HEK293 (cell line): ENCODE results near the gene DDX55.
A peak's percentile ranks its signal among the peaks of the same experiment; 100 is the strongest.

ENCODE experiments used
- BCL11A ChIP-seq: fragments of 450-650 bp; formaldehyde crosslinking; IDR thresholded peaks from 2 replicates; pipeline ENCODE4 v1.5.1; 2016; ENCODE audit warnings: low read depth, missing biosample characterization, missing genetic modification characterization
- GLI2 ChIP-seq: fragments of 450-650 bp; formaldehyde crosslinking; IDR thresholded peaks from 2 replicates; pipeline ENCODE4; 2017; ENCODE audit warnings: missing biosample characterization, missing genetic modification characterization, low read depth, borderline replicate concordance
- KLF10 ChIP-seq: fragments of 450-650 bp; IDR thresholded peaks from 2 replicates; pipeline ENCODE4 v1.5.1; 2018; ENCODE audit warnings: missing biosample characterization, mild to moderate bottlenecking, missing genetic modification characterization
- SETDB1 ChIP-seq: IDR thresholded peaks from one replicate; pipeline ENCODE4 v1.6.1; 2017; ENCODE audit warnings: mild to moderate bottlenecking, low read length, moderate library complexity, mixed read lengths; ENCODE audit not compliant: insufficient read length
- WT1 ChIP-seq: fragments of 450-650 bp; formaldehyde crosslinking; IDR thresholded peaks from 2 replicates; pipeline ENCODE4 v1.5.1; 2016; ENCODE audit warnings: missing biosample characterization, missing genetic modification characterization
- ZBTB21 ChIP-seq: fragments of 450-650 bp; formaldehyde crosslinking; IDR thresholded peaks from 2 replicates; pipeline ENCODE4 v1.5.1; 2017; ENCODE audit warnings: missing biosample characterization, missing genetic modification characterization
- ZFP41 ChIP-seq: fragments of 450-650 bp; formaldehyde crosslinking; IDR thresholded peaks from 2 replicates; pipeline ENCODE4 v1.5.1; 2016; ENCODE audit warnings: missing biosample characterization, missing genetic modification characterization, borderline replicate concordance
- ZNF121 ChIP-seq: fragments of 450-650 bp; formaldehyde crosslinking; IDR thresholded peaks from 2 replicates; pipeline ENCODE4 v1.5.1; 2016; ENCODE audit warnings: missing biosample characterization, missing genetic modification characterization
- ZNF140 ChIP-seq: fragments of 450-650 bp; formaldehyde crosslinking; IDR thresholded peaks from 2 replicates; pipeline ENCODE4 v1.5.1; 2016; ENCODE audit warnings: missing biosample characterization, missing genetic modification characterization
- ZNF155 ChIP-seq: fragments of 450-650 bp; formaldehyde crosslinking; IDR thresholded peaks from 2 replicates; pipeline ENCODE4 v1.5.1; 2016; ENCODE audit warnings: missing biosample characterization, missing genetic modification characterization
- ZNF157 ChIP-seq: fragments of 450-650 bp; formaldehyde crosslinking; IDR thresholded peaks from 2 replicates; pipeline ENCODE4 v1.5.1; 2016; ENCODE audit warnings: missing biosample characterization, missing genetic modification characterization
- ZNF19 ChIP-seq: fragments of 450-650 bp; formaldehyde crosslinking; IDR thresholded peaks from 2 replicates; pipeline ENCODE4; 2016; ENCODE audit warnings: missing biosample characterization, missing genetic modification characterization, low read depth
- ZNF239 ChIP-seq: fragments of 450-650 bp; formaldehyde crosslinking; IDR thresholded peaks from 2 replicates; pipeline ENCODE4 v1.5.1; 2016; ENCODE audit warnings: missing biosample characterization, missing genetic modification characterization
- ZNF248 ChIP-seq: fragments of 450-650 bp; formaldehyde crosslinking; IDR thresholded peaks from 2 replicates; pipeline ENCODE4 v1.5.1; 2017; ENCODE audit warnings: missing biosample characterization, missing genetic modification characterization
- ZNF391 ChIP-seq: fragments of 450-650 bp; formaldehyde crosslinking; IDR thresholded peaks from 2 replicates; pipeline ENCODE4 v1.5.1; 2016; ENCODE audit warnings: low read depth, missing biosample characterization, missing genetic modification characterization, borderline replicate concordance
- ZNF394 ChIP-seq: fragments of 450-650 bp; formaldehyde crosslinking; IDR thresholded peaks from 2 replicates; pipeline ENCODE4 v1.5.1; 2016; ENCODE audit warnings: missing biosample characterization, missing genetic modification characterization, mild to moderate bottlenecking, moderate library complexity, borderline replicate concordance
- ZNF426 ChIP-seq: fragments of 450-650 bp; formaldehyde crosslinking; IDR thresholded peaks from 2 replicates; pipeline ENCODE4 v1.5.1; 2017; ENCODE audit warnings: missing biosample characterization, missing genetic modification characterization, mild to moderate bottlenecking, inconsistent platforms, moderate library complexity
- ZNF48 ChIP-seq: fragments of 450-650 bp; formaldehyde crosslinking; IDR thresholded peaks from 2 replicates; pipeline ENCODE4 v1.5.1; 2016; ENCODE audit warnings: missing biosample characterization, missing genetic modification characterization
- ZNF530 ChIP-seq: fragments of 450-650 bp; formaldehyde crosslinking; IDR thresholded peaks from 2 replicates; pipeline ENCODE4 v1.5.1; 2016; ENCODE audit warnings: low read depth, missing biosample characterization, missing genetic modification characterization
- ZNF600 ChIP-seq: fragments of 450-650 bp; formaldehyde crosslinking; IDR thresholded peaks from 2 replicates; pipeline ENCODE4 v1.5.1; 2016; ENCODE audit warnings: missing biosample characterization, missing genetic modification characterization
- ZNF621 ChIP-seq: fragments of 450-650 bp; formaldehyde crosslinking; IDR thresholded peaks from 2 replicates; pipeline ENCODE4 v1.5.1; 2017; ENCODE audit warnings: missing biosample characterization, missing genetic modification characterization
- ZNF623 ChIP-seq: fragments of 450-650 bp; formaldehyde crosslinking; IDR thresholded peaks from 2 replicates; pipeline ENCODE4 v1.5.1; 2016; ENCODE audit warnings: missing biosample characterization, missing genetic modification characterization
- TF ChIP-seq, protein P1 (sequence below): fragments of 450-650 bp; formaldehyde crosslinking; IDR thresholded peaks from 2 replicates; pipeline ENCODE4 v1.5.1; 2016; ENCODE audit warnings: missing biosample characterization, missing genetic modification characterization
- TF ChIP-seq, protein P2 (sequence below): fragments of 450-650 bp; formaldehyde crosslinking; IDR thresholded peaks from 2 replicates; pipeline ENCODE4 v1.5.1; 2016; ENCODE audit warnings: missing biosample characterization, missing genetic modification characterization
- TF ChIP-seq, protein P3 (sequence below): fragments of 450-650 bp; formaldehyde crosslinking; IDR thresholded peaks from 2 replicates; pipeline ENCODE4 v1.5.1; 2016; ENCODE audit warnings: missing biosample characterization, missing genetic modification characterization
- TF ChIP-seq, protein P4 (sequence below): fragments of 450-650 bp; formaldehyde crosslinking; IDR thresholded peaks from 2 replicates; pipeline ENCODE4 v1.5.1; 2017; ENCODE audit warnings: missing biosample characterization, missing genetic modification characterization
- TF ChIP-seq, protein P5 (sequence below): fragments of 450-650 bp; formaldehyde crosslinking; IDR thresholded peaks from 2 replicates; pipeline ENCODE4 v1.5.1; 2016; ENCODE audit warnings: missing biosample characterization, missing genetic modification characterization
- TF ChIP-seq, protein P6 (sequence below): fragments of 450-650 bp; formaldehyde crosslinking; IDR thresholded peaks from 2 replicates; pipeline ENCODE4 v1.5.1; 2016; ENCODE audit warnings: missing biosample characterization, missing genetic modification characterization

DDX55 gene

DNA sequence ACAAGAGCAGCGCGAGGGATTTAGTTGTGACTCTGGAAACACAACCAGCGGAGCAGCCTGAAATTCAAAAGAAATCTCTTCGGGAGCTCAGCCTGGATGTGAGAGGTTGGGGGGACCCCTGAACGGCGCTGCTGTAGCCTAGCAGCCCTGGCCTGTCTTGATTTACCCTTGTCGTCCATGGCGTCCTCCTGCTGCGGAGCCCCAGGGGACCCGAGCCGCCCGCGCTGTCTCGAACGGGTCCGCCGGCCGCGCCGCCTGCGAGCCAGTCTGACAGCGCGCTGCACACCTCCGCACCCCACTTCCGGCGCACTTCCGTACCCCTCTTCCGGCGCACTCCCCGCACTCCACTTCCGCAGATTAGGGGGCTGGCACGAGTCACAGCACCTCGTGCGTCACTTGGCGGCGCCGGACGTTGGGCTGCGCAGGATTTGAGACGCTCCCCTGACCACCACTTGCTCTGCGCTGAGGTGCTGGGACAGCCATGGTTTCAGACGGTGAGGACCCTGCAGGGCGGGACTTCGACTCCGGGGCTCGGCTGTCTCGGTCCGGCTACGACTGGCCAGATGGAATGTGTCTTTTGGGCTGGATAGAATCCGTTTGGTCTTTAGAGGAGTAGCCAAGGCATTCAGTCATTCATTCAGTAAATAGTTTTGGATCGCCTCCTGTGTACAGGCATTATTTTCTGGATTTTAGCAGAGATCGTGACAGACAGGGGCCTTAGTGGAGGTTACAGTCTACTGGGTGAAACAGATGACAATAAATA lies 31.7 kb downstream of the DDX55 start, which contains the start of the genes EIF2B1 and GTF2H3 (continued):
- TF ChIP-seq ZNF394 (tag by site-specific recombination) (peak; percentile 32; the same call in 1 of the 2 replicates), GLI2 (no peak), ZNF48 (no peak), ZNF600 (tag by site-specific recombination) (peak; percentile 89), ZNF248 (no peak), ZBTB21 (tag by site-specific recombination) (peak; percentile 87), KLF10 (tag by site-specific recombination) (peak; percentile 74), ZNF121 (tag by site-specific recombination) (no peak), ZNF19 (tag by site-specific recombination) (no peak), ZNF239 (tag by site-specific recombination) (no peak), ZNF391 (tag by site-specific recombination) (no peak; the same call in 1 of the 2 replicates), ZNF155 (no peak), ZNF426 (tag by site-specific recombination) (no peak), WT1 (tag by site-specific recombination) (peak; percentile 61; the same call in 1 of the 2 replicates), ZNF530 (tag by site-specific recombination) (no peak), SETDB1 (no peak), ZNF623 (tag by site-specific recombination) (no peak), ZNF621 (tag by site-specific recombination) (no peak), ZNF157 (tag by site-specific recombination) (no peak), ZFP41 (no peak), ZNF140 (tag by site-specific recombination) (no peak), BCL11A (tag by site-specific recombination) (no peak)
- TF ChIP-seq, protein P1, sequence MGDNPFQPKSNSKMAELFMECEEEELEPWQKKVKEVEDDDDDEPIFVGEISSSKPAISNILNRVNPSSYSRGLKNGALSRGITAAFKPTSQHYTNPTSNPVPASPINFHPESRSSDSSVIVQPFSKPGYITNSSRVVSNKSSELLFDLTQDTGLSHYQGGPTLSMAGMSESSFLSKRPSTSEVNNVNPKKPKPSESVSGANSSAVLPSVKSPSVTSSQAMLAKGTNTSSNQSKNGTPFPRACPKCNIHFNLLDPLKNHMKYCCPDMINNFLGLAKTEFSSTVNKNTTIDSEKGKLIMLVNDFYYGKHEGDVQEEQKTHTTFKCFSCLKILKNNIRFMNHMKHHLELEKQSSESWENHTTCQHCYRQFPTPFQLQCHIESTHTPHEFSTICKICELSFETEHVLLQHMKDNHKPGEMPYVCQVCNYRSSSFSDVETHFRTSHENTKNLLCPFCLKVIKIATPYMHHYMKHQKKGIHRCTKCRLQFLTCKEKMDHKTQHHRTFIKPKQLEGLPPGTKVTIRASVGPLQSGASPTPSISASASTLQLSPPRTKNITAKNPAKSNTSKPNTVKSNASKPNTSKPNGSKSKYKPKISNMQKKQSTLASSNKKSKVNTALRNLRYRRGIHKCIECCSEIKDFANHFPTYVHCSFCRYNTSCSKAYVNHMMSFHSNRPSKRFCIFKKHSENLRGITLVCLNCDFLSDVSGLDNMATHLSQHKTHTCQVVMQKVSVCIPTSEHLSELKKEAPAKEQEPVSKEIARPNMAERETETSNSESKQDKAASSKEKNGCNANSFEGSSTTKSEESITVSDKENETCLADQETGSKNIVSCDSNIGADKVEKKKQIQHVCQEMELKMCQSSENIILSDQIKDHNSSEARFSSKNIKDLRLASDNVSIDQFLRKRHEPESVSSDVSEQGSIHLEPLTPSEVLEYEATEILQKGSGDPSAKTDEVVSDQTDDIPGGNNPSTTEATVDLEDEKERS (tag by site-specific recombination), result no peak
- TF ChIP-seq, protein P2, sequence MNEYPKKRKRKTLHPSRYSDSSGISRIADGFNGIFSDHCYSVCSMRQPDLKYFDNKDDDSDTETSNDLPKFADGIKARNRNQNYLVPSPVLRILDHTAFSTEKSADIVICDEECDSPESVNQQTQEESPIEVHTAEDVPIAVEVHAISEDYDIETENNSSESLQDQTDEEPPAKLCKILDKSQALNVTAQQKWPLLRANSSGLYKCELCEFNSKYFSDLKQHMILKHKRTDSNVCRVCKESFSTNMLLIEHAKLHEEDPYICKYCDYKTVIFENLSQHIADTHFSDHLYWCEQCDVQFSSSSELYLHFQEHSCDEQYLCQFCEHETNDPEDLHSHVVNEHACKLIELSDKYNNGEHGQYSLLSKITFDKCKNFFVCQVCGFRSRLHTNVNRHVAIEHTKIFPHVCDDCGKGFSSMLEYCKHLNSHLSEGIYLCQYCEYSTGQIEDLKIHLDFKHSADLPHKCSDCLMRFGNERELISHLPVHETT (tag by site-specific recombination), result peak; percentile 88
- TF ChIP-seq, protein P3, sequence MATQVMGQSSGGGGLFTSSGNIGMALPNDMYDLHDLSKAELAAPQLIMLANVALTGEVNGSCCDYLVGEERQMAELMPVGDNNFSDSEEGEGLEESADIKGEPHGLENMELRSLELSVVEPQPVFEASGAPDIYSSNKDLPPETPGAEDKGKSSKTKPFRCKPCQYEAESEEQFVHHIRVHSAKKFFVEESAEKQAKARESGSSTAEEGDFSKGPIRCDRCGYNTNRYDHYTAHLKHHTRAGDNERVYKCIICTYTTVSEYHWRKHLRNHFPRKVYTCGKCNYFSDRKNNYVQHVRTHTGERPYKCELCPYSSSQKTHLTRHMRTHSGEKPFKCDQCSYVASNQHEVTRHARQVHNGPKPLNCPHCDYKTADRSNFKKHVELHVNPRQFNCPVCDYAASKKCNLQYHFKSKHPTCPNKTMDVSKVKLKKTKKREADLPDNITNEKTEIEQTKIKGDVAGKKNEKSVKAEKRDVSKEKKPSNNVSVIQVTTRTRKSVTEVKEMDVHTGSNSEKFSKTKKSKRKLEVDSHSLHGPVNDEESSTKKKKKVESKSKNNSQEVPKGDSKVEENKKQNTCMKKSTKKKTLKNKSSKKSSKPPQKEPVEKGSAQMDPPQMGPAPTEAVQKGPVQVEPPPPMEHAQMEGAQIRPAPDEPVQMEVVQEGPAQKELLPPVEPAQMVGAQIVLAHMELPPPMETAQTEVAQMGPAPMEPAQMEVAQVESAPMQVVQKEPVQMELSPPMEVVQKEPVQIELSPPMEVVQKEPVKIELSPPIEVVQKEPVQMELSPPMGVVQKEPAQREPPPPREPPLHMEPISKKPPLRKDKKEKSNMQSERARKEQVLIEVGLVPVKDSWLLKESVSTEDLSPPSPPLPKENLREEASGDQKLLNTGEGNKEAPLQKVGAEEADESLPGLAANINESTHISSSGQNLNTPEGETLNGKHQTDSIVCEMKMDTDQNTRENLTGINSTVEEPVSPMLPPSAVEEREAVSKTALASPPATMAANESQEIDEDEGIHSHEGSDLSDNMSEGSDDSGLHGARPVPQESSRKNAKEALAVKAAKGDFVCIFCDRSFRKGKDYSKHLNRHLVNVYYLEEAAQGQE, result no peak
- TF ChIP-seq, protein P4, sequence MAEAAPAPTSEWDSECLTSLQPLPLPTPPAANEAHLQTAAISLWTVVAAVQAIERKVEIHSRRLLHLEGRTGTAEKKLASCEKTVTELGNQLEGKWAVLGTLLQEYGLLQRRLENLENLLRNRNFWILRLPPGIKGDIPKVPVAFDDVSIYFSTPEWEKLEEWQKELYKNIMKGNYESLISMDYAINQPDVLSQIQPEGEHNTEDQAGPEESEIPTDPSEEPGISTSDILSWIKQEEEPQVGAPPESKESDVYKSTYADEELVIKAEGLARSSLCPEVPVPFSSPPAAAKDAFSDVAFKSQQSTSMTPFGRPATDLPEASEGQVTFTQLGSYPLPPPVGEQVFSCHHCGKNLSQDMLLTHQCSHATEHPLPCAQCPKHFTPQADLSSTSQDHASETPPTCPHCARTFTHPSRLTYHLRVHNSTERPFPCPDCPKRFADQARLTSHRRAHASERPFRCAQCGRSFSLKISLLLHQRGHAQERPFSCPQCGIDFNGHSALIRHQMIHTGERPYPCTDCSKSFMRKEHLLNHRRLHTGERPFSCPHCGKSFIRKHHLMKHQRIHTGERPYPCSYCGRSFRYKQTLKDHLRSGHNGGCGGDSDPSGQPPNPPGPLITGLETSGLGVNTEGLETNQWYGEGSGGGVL (tag by site-specific recombination), result peak; percentile 26; the same call in 1 of the 2 replicates
- TF ChIP-seq, protein P5, sequence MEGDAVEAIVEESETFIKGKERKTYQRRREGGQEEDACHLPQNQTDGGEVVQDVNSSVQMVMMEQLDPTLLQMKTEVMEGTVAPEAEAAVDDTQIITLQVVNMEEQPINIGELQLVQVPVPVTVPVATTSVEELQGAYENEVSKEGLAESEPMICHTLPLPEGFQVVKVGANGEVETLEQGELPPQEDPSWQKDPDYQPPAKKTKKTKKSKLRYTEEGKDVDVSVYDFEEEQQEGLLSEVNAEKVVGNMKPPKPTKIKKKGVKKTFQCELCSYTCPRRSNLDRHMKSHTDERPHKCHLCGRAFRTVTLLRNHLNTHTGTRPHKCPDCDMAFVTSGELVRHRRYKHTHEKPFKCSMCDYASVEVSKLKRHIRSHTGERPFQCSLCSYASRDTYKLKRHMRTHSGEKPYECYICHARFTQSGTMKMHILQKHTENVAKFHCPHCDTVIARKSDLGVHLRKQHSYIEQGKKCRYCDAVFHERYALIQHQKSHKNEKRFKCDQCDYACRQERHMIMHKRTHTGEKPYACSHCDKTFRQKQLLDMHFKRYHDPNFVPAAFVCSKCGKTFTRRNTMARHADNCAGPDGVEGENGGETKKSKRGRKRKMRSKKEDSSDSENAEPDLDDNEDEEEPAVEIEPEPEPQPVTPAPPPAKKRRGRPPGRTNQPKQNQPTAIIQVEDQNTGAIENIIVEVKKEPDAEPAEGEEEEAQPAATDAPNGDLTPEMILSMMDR (tag by site-specific recombination), result peak; percentile 58; the same call in 1 of the 2 replicates
- TF ChIP-seq, protein P6, sequence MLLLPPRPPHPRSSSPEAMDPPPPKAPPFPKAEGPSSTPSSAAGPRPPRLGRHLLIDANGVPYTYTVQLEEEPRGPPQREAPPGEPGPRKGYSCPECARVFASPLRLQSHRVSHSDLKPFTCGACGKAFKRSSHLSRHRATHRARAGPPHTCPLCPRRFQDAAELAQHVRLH (tag by site-specific recombination), result peak; percentile 92
